ENCODE data around the gene ZBTB16.
"Not testable (repeated sequence)": the region's sequence is repeated elsewhere in the genome, so short reads cannot be mapped to it uniquely, and the experiment has no call there.

The ZBTB16 gene

DNA sequence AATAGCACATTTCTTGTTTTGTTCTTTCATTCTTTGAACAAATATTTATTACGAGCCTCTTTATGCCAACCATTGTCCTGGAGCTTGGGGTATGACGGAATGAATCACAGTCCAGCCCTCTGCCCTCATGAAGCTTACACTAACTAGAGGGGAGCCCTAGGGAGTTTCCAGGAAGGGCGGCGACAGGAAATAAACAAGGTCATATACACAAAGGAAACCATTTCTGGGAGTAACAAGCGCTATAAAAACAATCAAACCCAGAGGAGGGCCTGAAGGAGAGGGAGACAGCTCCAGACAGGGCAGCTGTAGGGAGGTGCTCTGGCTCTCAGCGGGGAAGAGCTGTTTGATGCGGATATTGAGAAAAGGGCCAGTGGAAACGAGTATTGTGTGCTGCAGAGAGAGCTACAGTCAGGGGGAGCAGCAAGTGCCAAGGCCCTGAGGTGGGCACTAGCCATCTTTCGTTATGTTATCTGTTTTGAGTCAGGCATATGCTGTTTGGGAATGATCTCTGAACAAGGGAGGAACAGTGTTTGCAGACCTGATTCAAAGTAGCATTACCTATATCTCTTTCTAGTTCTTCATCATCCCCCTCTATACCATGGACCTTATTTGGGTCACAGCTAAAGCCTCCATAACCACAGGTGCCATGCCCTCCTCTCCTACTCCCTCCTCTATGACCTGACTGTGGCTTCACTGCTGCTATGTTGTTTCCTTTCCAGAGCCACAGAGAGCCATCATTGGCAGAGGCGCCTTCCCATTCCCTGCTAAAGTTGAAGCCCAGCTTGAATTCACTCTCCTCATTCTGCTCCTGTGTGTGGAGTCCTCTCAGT lies 15.3 kb upstream of the ZBTB16 start:
- peak in 2 of 3 donors; percentile 10 to 23 for DNase-seq

DNA sequence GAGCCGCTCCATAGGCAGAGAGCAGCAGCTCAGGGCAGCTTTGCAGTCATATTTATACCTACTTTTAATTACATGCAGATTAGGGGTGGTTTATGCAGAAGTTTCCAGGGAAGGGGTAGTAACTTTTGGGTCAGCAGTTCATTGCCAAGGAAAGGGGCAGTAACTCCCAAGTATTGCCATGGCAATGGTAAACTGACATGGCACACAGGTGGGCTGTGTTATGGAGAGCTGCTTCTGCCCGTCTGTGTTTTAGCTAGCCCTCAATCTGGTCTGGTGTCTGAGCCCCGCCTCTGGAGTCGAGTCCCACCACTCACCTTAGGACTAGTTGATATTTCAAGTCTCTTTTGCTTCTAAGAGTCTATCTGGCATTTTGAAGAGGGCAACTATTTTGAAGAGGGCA lies 12.2 kb upstream of the ZBTB16 start:
- no peak for DNase-seq

DNA sequence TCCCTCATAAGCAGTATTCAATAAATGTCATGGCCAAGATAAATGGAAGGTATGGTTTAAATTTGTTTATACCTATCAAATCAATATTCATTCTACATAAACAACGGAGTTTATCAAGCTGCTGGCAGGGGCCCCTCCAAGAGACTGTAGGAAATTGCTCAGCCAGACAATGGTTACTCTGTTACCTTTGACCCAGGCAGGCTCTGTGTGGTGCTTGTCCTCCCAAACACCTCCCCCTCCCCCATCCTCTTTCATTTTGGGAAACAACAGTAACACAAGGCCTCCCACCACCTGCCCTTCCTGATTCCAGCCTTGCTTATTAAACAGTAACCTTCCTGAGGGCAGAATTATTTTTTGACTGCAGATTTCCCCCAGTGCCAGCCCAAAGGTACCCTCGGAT lies 10.5 kb upstream of the ZBTB16 start:
- DNase-seq, result no peak

DNA sequence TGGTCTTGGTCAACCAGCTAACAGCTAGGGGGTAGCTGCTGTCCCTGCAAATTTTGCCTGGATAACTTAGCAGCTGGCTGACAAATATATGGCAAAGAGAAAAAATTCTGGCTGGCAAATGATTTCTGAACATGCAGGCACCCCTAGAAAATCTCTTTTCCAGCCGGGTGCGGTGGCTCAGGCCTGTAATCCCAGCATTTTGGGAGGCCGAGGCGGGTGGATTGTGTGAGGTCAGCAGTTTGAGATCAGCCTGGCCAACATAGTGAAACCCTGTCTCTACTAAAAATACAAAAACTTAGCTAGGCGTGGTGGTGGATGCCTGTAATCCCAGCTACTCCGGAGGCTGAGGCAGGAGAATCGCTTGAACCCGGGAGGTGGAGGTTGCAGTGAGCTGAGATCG lies 9.7 kb upstream of the ZBTB16 start:
- DNase-seq, result not testable (repeated sequence)

DNA sequence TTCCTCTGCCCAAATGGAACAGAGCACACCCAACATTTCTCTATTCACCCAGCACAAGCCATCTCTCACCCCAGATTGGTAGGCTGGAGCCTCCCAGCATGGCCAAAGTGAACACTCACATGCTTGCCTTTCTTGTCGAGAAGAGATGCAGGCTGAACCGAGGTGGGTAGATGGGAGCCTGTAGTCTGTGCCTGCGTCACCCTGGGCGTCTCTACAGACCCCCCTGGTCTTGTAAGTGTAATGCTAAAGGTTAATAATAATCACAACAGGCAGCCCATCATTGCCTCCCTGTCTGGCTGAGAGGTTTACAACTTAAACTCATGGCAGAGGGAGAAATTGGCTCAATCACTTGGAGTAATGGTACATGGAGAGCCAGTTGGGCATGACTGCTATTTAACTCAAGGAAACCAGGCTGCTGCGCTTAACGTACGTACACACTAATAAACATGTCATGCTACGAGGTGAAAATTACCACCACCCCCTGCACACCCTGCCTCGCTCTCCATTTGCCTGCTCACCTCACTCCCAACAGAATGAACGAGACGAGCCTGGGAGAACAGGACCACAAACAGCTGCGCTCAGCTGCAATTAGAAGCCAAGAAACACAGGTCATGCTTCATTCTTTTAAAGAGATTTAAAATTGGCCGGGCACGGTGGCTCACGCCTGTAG lies 9.1 kb upstream of the ZBTB16 start:
- DNase-seq, result no peak

DNA sequence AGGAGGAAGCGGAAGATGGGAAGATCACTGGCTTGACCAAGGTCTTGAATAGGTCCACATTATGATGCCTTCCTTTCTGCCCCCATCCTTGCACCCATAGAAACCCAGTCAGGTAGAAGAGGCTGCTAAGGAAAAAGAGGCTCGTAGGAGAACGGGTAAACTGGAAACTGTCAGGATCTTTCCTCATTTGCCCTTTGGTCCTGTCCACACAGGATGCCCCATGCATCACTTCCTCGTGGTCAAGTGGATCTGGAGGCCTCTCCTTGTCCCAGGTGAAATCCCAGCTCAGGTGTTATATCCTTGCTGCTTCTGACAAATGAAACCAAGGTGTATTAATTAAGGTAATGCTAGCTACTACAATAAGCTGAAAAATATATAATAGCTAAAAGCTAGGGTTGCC lies 8.0 kb upstream of the ZBTB16 start:
- no peak for DNase-seq

DNA sequence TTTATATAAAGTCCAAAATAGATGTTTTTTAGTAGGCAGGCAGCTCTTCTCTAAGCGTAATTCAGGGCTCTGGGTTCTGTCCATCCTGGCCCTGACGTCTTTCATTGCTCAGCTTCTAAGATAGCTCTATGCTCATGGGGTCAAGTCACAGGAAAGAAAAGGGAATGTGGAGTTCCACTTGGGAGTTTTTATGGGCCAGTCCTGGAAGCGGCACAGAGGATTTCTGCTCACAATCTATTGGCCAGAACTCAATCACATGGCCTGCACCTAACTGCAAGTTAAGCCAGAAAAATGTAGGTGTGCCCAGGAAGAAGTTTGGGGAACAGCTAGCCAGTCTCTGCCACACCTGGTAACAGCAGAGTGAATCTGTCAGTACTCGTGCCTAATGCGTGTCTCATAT lies 7.4 kb upstream of the ZBTB16 start:
- no peak for DNase-seq

DNA sequence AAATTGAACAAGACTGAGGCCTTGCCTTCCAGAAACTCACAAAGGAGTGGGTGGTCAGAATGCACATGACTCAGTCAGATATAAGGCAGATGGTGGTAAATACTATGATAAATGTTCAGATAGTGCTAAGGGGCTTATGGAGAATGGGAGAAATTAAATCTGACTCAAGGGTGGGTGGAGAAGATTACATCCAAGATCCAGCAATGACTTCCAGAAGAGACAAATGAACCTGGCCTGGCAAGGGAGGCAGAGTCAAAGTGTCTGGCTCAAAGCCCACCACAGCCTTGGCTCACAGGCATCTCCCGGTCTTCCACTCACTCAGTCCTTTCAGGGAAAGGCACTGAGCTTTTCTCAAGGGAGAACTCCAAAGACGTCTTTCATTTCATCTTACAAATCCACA lies 6.1 kb upstream of the ZBTB16 start:
- DNase-seq, result no peak

DNA sequence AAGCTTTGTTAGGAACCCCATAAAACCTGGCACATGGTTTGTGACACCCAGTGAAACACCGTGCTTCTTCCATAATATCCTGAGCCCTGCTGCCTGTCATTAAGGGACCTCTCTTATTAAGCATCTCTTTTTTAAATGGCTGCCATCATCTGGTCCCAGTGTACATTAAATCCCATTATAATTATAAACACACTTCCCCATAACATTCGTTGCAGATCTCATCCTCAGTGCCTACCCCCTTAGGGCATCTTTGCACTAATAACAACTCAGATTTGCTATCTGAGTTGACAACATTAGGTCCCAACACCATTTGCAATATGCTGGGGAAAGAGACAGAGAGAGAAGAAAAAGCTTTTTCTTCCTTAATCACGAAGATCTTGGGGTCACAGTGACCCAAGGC lies 4.7 kb upstream of the ZBTB16 start:
- no peak for DNase-seq

DNA sequence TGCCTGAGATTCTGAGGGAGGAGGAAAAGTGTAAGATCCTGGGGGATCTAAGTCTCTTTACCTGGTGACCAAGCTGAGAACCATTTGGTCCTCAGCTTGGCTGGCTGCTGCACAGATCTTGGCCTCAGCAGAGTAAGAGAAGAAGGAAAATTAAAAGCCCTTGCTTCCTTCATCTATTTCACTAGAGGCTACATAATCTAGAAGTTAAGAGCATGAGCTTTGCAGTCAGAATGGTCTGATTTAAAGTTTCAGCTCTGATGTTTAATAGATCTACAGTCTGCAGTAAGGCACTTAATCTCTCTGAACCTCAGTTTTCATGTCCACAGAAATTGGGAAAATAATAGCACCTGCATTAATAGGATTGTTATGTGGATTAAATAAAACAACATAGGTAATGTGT lies 3.1 kb upstream of the ZBTB16 start:
- DNase-seq, result no peak

DNA sequence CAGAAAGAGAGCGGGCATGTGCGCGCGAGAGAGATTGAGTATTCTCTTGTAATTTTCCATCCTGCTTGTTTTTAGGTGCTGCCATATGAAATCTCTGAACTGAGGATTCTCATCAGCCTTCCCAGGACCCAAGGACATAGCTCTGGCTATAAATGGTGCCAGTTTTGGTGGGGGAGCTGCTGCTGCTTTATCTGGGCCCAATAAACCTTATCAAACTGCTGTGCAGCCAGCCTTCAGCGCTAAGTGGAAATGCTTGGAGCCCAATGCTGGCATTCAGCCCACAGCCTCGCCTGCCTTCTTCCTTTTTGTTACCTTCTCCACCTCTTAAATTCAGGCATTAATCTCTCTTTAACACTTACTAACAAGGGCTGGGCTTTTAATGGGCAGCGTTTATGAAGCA lies 2.4 kb upstream of the ZBTB16 start:
- no peak for DNase-seq

DNA sequence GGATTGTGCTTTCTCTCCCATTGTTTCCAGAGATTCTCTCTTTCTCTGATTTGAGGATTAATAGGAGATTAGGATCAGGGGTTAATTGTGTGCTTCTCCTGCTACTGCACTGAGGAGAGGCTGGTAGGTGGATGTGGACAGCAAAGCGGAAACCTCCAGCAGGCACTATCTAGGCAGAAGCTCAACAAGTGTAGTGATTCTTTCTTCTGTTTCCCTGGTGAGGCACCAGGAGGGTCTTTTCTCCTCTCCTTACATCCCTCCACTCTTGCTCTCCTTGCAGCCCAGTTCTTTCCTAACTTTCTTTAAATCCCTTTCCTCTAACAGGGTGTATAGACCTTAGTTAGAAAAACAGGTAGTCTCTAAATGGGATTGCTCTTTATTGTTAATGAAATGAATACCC lies 1.9 kb upstream of the ZBTB16 start:
- DNase-seq, result no peak

DNA sequence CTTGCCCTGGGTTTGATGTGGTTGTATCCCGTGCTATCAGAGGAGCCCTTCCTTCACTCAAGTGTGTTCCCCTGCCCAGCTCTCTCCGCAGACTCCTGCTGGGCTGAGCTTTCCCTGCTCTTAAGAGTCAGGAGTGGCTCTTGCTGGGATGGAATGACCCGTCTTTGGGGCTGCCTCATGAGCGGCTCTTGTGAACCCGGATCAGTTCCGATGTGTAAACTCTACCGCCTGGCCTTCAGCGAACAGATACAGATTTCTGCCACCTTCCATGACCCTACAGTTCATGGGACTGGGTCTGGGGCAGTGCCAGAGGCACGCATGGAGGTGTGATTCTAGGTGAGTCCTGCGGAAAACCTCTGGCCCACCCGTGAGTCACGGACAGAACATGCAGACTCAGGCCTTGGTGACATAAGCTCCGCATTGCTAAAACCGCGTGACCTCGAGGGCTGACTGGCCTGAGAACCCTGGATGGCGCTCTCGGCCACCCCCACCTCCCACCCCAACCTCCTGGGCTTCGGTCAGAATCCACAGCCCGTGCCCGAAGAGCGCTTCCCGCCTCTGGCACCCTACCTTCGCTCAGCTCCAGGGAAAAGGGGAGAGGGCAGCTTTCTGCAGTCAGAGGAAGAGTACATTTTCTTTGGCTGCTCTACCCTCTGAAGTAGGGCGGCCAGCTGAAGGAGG lies 1.3 kb upstream of the ZBTB16 start:
- DNase-seq, result no peak

DNA sequence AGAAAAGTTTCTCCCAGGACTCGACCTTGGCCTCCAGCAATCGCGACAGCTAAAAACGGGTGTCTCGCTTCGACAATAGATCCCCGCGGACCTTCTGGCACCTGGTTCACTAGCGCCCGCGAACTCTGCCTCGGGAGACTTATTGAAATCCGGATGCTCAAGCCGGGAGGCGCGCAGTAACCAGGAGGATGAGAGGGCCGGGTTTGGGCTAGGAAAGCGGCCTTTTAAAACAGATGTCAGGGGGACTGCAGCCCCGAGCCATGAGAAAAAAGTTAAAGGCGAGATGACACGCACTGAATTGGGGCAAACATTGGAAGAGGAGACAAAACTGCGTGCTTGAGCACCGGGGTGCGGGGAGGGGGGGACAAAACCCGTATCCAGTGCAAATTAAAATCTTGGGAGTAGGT lies 637 bp upstream of the ZBTB16 start:
- DNase-seq, result no peak

DNA sequence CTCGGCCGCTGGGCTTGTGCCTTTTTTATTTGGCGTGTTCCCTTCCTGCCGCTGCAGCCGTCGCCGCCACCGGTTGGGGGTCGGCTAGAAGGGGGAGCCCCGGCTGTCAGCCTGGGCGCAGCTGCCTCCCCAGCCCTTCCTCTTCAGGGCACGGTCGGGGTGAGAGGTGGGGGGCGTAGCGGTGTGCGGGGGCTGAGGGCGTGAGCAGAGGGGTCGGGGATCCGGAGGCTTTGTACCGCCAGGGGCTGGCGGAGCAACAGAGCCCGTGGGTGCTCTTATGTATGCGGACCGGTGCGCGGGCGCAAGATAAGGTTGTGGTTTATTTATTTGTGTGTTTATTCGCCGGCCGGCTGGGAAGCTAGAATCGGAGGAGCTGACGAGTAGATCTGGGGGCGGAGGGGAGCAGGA lies 477 bp downstream of the ZBTB16 start:
- DNase-seq, result peak; percentile 50 to 62 (median 58)

DNA sequence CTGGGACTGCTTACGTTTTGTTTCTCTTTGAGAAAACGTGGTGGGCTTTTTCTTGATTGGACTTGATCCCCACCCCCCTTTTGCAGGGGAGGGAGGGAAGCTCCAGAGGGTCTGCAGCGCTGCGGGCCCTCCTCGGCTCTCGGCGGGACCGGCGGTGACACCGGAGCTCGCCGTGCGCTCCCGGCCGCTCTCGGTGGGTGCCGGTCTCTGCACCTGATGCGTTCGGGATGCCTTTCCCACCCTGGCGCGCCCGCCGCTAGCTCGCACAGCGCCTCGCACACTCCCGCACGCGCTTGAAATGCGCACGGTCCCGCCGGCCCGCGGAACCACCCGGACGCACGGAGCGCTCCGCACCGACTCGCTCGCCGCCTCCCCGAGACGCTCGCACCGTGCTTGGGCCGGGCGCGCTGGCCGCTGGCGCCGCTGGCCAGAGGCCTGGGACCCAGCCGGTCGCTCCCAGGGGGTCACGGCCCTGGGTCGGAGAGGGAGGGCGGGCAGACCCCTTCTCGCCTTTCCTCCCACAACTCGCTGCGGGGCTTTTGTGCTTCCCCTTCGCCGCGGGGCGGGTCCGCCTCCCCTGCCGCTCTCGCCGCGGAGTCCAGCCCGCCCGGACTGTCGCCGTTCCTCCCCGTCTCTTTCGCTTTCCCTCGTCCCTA lies 1.0 kb downstream of the ZBTB16 start:
- DNase-seq, result peak; percentile 47 to 75 (median 50)

DNA sequence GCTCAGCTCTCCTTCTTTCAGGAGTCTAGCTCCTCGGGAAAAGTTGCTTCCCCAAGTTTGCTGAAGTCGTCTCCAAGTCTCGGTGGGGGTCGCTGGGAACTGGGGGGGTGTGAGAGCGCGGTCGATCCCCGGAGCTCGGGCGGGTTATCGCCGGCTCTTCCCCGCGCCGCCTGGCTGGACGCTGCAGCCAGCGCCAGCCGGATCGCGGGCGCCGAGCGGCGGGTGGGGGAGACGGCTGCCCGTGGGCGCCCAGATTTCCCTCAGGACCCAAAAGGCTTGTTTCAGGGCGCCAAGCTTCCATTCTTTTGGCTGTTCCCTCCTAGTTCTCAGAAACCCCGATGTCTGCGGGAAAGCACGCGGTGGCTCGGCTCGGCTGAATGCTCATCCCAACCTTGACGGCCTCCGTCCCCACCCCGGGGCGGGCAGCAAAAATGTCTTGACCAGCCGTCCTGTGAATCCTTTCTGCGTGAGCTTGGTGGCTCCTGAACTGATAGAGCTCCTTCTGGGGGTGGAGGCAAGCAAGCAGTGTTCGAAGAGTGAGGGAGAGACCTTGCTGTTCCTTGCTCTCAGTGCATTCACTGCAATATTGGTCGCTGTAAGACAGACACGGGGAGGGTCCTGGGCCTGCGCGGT lies 1.7 kb downstream of the ZBTB16 start:
- DNase-seq, result peak in 2 of 3 donors; percentile 40 to 68

DNA sequence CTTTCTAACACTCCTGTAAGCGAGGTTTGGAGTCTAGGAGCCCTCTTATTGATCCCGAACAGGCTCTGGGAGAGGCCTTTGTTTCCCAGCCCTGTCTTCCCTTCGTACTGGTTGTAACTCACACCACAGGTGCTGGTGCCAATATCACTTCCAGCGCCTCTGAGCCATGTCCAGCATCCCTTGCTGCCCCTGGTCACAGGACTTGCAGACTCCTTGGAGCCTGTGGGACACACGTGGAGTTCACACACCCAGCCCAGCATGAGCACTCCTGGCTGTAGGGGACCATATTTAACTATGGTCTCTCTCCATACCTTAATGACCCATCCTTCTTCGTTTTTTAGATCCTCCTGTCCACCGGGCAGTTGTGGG lies 2.2 kb downstream of the ZBTB16 start:
- DNase-seq, result no peak

DNA sequence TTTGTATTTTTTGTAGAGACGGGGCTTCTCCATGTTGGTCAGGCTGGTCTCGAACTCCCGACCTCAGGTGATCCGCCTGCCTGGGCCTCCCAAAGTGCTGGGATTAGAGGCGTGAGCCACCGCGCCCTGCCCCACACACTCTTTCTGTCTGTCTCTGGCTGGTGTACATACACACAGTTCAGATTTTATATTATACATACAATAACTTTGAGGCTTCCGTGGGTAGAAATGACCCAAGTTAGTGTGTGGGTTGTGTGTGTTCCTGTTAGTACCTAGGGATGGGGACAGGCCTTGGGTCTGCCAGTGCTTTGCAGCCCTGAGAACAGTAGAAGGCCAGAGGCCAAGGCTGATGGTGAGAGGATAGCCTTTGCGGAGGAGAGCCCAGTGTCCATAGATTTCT lies 2.8 kb downstream of the ZBTB16 start:
- DNase-seq, result no peak

DNA sequence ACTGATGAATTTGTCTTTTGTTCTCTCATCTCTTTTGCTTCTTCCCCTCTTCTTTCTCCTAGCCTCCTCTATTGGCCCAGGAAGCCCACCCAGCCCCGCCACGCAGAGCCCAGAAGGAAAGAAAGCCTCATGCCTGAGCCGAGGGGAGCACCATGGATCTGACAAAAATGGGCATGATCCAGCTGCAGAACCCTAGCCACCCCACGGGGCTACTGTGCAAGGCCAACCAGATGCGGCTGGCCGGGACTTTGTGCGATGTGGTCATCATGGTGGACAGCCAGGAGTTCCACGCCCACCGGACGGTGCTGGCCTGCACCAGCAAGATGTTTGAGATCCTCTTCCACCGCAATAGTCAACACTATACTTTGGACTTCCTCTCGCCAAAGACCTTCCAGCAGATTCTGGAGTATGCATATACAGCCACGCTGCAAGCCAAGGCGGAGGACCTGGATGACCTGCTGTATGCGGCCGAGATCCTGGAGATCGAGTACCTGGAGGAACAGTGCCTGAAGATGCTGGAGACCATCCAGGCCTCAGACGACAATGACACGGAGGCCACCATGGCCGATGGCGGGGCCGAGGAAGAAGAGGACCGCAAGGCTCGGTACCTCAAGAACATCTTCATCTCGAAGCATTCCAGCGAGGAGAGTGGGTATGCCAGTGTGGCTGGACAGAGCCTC lies 3.8 kb downstream of the ZBTB16 start:
- DNase-seq, result no peak

DNA sequence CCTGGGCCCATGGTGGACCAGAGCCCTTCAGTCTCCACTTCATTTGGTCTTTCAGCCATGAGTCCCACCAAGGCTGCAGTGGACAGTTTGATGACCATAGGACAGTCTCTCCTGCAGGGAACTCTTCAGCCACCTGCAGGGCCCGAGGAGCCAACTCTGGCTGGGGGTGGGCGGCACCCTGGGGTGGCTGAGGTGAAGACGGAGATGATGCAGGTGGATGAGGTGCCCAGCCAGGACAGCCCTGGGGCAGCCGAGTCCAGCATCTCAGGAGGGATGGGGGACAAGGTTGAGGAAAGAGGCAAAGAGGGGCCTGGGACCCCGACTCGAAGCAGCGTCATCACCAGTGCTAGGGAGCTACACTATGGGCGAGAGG lies 4.3 kb downstream of the ZBTB16 start:
- no peak for DNase-seq

DNA sequence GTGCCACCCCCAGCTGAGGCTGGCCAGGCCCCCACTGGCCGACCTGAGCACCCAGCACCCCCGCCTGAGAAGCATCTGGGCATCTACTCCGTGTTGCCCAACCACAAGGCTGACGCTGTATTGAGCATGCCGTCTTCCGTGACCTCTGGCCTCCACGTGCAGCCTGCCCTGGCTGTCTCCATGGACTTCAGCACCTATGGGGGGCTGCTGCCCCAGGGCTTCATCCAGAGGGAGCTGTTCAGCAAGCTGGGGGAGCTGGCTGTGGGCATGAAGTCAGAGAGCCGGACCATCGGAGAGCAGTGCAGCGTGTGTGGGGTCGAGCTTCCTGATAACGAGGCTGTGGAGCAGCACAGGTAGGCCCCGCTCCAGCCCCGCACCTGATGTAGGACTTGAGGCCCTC lies 4.7 kb downstream of the ZBTB16 start:
- DNase-seq, result no peak

DNA sequence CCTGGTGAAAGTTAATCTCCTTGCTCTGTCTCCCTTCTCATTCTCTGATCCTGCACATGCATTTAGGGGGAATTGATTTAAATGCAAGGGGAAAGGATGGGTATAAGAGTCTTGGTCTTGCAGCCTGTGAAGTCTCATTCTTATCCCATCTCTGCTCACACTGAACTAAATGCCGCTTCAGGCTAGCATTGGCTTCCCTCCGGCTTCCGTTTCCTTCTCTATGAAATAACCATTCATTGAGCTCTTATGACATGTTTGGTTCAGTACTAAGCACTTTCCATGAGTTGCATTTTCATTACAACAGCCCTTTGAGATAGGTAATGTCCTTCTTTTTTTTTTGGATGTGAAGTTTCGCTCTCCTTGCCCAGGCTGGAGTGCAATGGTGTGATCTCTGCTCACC lies 5.6 kb downstream of the ZBTB16 start:
- no peak for DNase-seq
